RPMI7951 (cell line): ENCODE results near the gene IGFN1. TPM values are rescaled to one million over a fixed set of nuclear protein-coding genes. Genes with fewer than 3 reads are reported as not detected.
"Not testable (repeated sequence)": the region's sequence is repeated elsewhere in the genome, so short reads cannot be mapped to it uniquely, and the experiment has no call there.

Experiments used
- DNase-seq: peaks from one replicate; pipeline ENCODE4 v3.0.0-alpha.2; 2012; ENCODE audit warnings: low read depth
- total RNA-seq: library from RNA; depleted of rRNA; stranded (reverse); fragments of >200 nt; shearing (Covaris generic); gene quantifications from 2 replicates; pipeline ENCODE4 v1.2.3, GENCODE V29; 2014; rRNA removed

Gene IGFN1
- 1.1 and 3.9 TPM in 2 replicates for total RNA-seq

- DNase-seq = peak; percentile 72
These were observed at the start of gene IGFN1 for GRCh38 chr1:201190624-201191051. Gene IGFN1, plus strand, starts transcription at chr1:201190824. Its CDS starts 2,470 bp downstream, at chr1:201193294.

- no peak for DNase-seq
These were observed 49.7 kb upstream of the IGFN1 start for GRCh38 chr1:201140941-201141260.

DNA sequence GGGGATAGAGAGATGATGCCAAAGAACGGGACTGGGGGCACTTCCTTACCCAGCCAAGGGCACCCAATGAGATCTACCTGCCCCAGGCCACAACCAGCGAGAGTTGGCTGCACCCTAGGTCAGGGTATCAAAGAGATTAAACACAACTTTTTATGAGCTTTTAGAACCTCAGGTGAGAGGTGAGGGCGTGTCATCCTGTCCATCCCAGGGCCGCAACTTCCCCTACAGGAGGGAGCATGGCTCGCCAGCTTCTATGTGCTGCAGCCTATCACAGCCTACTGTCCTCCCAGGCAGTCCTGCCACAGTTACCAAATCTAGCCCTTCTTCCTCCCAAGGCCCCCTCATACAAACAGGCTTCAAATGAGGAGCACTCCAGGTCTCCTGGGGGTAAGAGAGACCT is 49.2 kb upstream of the IGFN1 start:
- no peak for DNase-seq

DNA sequence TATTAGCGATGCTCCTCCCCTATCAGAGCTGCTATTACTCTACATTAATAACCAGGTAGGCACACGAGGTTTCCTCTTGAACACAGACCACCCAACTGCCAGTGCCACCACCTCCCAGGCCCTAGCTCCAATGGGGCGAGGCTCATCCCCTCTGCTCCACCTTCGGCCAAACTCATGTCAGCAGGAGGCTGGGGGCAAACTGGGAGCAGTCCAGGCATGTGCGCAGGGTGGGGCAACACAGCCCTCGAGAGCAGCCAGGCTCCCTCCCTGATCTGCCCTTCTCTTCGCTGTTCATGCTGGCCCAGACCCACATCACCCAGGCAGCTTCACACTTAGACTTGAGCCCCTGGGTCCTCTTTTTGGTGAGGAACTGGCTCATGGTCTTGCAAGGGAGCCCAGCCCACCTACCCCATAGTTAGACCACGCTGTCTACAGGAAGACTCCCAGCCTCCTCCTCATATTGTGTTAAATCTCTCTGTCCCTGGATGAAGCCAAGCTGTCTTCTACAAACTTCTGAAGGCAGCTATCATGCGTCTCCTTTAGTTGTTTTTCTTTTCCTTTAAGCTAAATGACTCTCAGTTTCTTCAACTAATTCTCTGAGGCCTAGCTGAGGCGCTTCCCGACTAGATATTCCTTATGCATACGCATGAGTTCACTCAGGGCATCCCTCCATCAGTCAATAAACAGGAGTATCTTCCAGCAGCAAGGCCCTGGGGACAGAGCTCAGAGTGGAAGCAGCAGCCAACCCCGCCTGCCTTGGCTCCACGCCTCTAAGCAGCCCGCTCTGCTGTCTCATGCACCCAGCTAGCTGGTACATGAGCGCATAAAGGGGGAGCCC is 48.4 kb upstream of the IGFN1 start:
- no peak for DNase-seq

GRCh38 chr1:201142849-201143725 is 47.5 kb upstream of the IGFN1 start:
- DNase-seq = no peak

GRCh38 chr1:201143726-201144635 is 46.6 kb upstream of the IGFN1 start:
- DNase-seq = no peak

GRCh38 chr1:201144701-201145100 is 45.9 kb upstream of the IGFN1 start:
- no peak for DNase-seq

- no peak for DNase-seq
These were observed 45.5 kb upstream of the IGFN1 start for GRCh38 chr1:201145132-201145531.

DNA sequence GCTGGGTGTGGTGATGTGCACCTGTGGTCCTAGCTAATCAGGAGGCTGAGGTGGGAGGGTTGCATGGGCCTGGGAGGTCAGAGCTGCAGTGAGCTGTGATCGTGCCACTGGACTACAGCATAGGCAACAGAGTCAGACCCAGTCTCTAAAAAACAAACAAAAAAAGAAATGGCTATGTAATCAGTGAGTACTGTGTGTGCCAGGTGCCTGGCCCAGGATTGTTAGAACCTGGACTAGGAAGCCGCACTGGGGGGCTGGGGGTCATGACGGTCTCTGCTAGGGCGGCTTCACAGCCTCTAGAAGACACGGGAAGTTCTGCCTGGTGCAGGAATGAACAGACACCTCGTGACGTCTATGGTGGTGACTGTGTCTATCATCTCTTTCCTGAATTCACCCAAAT is 44.8 kb upstream of the IGFN1 start:
- no peak for DNase-seq

DNA sequence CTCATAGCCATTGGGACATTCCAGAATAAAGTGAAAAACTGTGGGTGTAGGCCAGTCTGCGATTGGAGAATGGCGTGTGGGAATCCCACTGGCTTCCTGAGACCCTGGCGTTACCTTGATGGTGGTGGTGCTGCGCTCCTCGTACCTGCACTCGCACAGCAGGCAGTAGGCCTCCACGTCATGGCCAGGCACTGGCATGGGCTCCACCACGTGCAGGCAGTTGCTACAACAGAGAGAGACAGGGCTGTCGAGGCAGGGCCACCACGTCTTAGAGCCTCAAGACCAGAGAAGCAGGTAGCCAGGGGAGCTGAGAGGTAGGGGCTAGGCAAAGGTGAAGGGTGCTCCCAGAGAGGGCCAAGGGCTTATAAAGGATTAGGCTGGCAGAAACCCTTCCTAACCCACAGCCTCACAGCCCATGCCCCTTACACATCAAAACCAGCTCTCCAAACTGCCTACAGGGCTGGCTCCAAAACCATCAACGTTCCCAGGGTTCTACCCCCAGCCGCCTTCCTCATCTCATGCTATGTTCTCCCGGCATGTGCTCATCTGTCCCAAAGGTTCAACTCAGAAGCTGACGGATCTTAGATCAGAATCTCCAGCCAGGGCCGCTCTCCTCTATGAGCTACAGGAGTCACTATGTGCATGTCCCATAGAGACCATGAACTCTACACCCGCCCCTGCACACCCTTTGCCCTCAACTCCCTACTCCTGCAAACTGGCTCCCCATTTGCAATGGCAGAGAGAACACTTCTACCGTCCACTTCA is 43.8 kb upstream of the IGFN1 start:
- no peak for DNase-seq

DNA sequence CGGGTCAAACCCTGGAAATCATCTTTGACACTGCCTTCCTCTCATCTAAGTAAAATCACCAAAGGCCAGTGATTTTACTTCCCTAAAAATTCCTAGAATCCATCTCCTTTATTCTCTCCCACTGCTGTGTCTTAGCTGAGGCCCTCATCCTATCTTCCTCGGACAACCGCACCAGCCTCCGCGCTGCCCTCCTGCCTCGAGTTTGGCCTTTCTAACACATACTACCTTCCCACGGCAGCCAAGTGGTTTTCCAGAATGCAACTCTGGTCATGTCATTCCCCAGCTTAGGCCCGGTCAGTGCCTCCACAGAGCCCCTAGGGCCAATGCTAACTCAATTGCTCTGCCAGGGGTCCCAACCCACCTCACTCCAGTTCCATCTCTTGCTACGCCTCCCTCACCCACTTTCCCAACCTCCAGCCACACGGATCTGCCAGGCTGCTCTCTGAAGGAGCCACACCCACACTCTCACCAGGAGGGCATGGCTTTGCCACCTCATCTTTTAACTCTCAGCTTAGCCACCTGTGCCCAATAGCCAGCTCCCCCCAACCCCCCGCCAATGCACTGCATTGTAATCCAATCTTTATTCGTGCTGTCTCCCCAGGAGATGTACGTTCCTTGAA is 43.1 kb upstream of the IGFN1 start:
- no peak for DNase-seq

DNA sequence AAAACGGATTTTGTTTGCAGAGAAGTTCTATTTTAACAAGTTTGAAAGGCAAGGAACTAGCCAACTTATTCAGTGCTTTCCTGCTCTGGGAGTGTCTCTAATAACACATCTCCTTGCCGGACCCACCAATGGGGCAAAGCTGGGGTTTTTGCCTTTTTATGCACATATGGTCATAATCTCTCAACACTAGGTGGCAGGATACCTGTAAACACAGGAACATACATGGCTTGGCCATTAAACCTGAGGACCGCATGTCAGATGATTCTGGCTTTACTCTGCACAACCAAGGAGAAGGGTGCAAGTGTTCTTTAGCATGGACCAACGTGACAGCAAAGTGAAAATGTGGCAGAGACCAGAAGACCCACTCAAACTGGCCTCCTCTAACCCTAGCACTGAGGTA is 41.2 kb upstream of the IGFN1 start:
- DNase-seq = peak; percentile 29

GRCh38 chr1:201153474-201154388 is 36.9 kb upstream of the IGFN1 start:
- DNase-seq = no peak

DNA sequence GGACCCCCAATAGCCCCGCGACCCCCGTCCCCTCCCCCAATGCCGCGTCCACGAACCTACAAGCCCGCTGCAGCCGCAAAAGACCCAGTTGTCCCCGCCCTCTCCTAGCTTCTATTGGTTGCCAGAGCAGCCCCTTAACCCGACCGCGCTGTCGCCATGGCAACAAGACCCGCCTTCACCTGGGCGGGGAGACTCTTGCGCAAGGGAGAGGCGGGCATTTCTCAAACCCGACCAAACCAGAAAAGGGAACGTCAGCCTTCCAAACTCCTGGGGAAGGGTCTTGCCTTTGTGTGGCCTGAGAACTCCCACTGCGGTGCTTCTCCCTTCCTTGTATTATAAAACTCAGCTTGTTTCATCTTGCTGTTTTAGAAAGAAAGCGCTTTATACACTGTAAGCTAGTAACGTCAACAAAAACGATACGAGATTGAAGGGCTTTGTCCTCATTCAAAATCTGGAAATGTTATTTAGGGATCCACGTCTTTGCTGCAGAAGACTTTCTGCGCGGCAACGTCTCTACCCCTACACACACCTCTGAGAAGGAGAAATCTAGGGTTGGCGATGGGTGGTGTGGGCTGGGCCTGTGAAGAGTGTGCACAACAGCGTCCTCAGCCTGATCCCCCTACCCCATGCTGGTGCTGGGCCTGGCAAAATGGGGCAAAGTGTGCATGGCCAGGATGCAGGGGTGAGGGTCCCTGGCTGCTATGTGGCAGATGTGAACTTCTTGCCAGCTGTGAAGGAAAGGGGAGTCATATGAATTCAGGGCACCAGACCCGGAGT is 36.0 kb upstream of the IGFN1 start, which contains the start of gene TMEM9:
Gene TMEM9 (minus strand): TSS at position 86 of the 777 bp plus-strand sequence. CDS start 551 bp downstream, outside the sequence.
- peak; percentile 89 for DNase-seq

DNA sequence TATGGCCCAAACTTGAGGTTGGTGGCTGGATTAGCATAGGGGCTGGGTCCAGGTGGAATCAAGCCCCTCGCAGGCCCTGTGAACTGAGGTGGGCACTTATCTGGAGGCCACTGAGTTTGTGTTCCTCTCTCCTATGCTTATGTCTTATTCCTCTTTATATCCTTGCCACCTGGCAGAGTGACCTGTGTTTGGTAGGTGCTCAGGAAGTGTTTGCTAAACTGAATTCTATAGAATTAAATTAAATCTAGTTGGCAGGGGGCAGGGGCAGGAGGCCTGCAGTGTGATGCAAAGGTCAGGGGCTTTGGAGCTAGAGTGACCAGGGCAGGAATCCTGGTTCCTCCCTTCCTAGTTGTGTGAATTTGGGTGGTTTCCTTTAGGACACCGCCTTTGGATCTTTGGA is 35.3 kb upstream of the IGFN1 start:
- DNase-seq = no peak

- no peak for DNase-seq
These were observed 34.3 kb upstream of the IGFN1 start for GRCh38 chr1:201156346-201156745.

- no peak for DNase-seq
These were observed 33.8 kb upstream of the IGFN1 start for GRCh38 chr1:201156819-201157218.

DNA sequence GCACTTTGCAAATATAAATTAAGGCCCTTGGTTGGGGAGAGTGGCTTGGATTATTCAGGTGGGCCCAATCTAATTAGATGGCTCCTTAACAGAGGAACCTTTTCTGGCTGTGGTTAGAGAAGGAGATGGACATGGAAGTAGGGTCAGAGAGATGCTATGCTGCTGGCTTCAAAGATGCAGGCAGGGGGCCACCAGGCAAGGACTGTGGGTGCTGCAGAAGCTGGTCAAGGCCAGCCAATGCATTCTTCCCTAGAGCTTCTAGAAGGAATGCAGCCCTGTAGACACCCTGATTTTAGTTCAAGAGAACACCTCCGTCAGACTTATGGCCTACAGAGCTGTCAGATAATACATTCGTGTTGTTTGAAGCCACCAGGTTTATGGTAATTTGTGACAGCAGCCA is 32.7 kb upstream of the IGFN1 start:
- no peak for DNase-seq

- DNase-seq = not testable (repeated sequence)
These were observed 27.6 kb upstream of the IGFN1 start for GRCh38 chr1:201163036-201163435.
